Endothelial cell of umbilical vein (primary cell): ENCODE data around the gene SLC37A1.

ENCODE experiments used
- CTCF ChIP-seq, 2 donors: IDR thresholded peaks; 1 replicate in 1 of 2; 2 replicates in 1 of 2; pipeline ENCODE4 v1.5.1; 2011; ENCODE audit warnings: low read length in 2 of 2, mild to moderate bottlenecking in 2 of 2, moderate library complexity in 2 of 2, control low read depth in 1 of 2, inconsistent platforms in 1 of 2, low read depth in 1 of 2; ENCODE audit not compliant: insufficient read depth in 1 of 2; ENCODE audit errors: extremely low read depth in 1 of 2
- POLR2A ChIP-seq: IDR thresholded peaks from 2 replicates; pipeline ENCODE4 v1.6.1; 2012; ENCODE audit warnings: low read depth, mild to moderate bottlenecking, control low read depth, low read length

- TF ChIP-seq CTCF (IDR thresholded peaks at IDR 0.05; ENCODE audit: extremely low read depth in 1 of 2, insufficient read depth in 1 of 2, low read depth in 1 of 2, low read length in 2 of 2) (no peak), POLR2A (no peak)
Observed at GRCh38 chr21:42624936-42625335, 111.3 kb downstream of the SLC37A1 start.
